A549 (cell line): ENCODE results near the gene GJB5.

ENCODE experiments used
- CTCF ChIP-seq: fragments of >200 bp; sonication (Bioruptor Twin); formaldehyde crosslinking; IDR thresholded peaks from 3 replicates; pipeline ENCODE4 v1.5.1; 2016
- JUNB ChIP-seq: fragments of >200 bp; sonication (Bioruptor Twin); formaldehyde crosslinking; IDR thresholded peaks from 2 replicates; pipeline ENCODE4 v1.6.1; 2016
- NR3C1 ChIP-seq: fragments of >200 bp; sonication (Bioruptor Twin); formaldehyde crosslinking; IDR thresholded peaks from 3 replicates; pipeline ENCODE4 v1.6.1; 2017
- POLR2A ChIP-seq: IDR thresholded peaks from 2 replicates; pipeline ENCODE4 v1.6.1; 2012; ENCODE audit warnings: mild to moderate bottlenecking, low read length
- POLR2AphosphoS2 ChIP-seq: conservative IDR thresholded peaks from 2 replicates; pipeline ENCODE4 v1.6.1; 2012; ENCODE audit warnings: low read length, improper control_type of control experiment, inconsistent platforms
- RFX5 ChIP-seq: fragments of 450-650 bp; IDR thresholded peaks from 2 replicates; pipeline ENCODE4 v1.7.1; 2014; ENCODE audit warnings: antibody characterized with exemption, mild to moderate bottlenecking, moderate library complexity
- SMC3 ChIP-seq: fragments of >200 bp; sonication (Bioruptor Twin); formaldehyde crosslinking; IDR thresholded peaks from 3 replicates; pipeline ENCODE4 v1.6.1; 2018; ENCODE audit warnings: inconsistent platforms
- USF2 ChIP-seq: fragments of 450-650 bp; IDR thresholded peaks from 2 replicates; pipeline ENCODE4 v1.6.1; 2014; ENCODE audit warnings: antibody characterized with exemption

- TF ChIP-seq RFX5, result no peak
- no peak for TF ChIP-seq USF2
- no peak for TF ChIP-seq NR3C1
- TF ChIP-seq SMC3, result no peak
- TF ChIP-seq POLR2AphosphoS2, result no peak
- no peak for TF ChIP-seq JUNB
- TF ChIP-seq CTCF, result no peak
- no peak for TF ChIP-seq POLR2A
Observed at GRCh38 chr1:34771573-34772371, 16.9 kb downstream of the GJB5 start.
